H9 (cell line): ENCODE measurements around the gene WDFY3. TPM values are rescaled to one million over a fixed set of nuclear protein-coding genes. Genes with fewer than 3 reads are reported as not detected.

Experiments used
- DNase-seq: peaks from one replicate; pipeline ENCODE4 v3.0.0-alpha.2; 2017
- H2AFZ ChIP-seq: one replicate; pipeline ENCODE4 v1.6.1; 2013; ENCODE audit warnings: mild to moderate bottlenecking, low read length, control low read depth, moderate library complexity
- H2AK5ac ChIP-seq: 2 replicates; pipeline ENCODE4 v1.6.1; 2013; ENCODE audit warnings: low read length, control low read depth, mixed read lengths; ENCODE audit not compliant: insufficient read length
- H2BK120ac ChIP-seq: one replicate; pipeline ENCODE4 v1.6.1; 2013; ENCODE audit warnings: low read depth, mild to moderate bottlenecking, low read length, control low read depth, inconsistent platforms; ENCODE audit not compliant: poor library complexity, severe bottlenecking
- H2BK12ac ChIP-seq: 2 replicates; pipeline ENCODE4 v1.6.1; 2013; ENCODE audit warnings: low read length, control low read depth, mixed read lengths, low read depth; ENCODE audit not compliant: insufficient read length
- H2BK15ac ChIP-seq: 2 replicates; pipeline ENCODE4 v1.6.1; 2013; ENCODE audit warnings: low read depth, low read length, control low read depth
- H2BK20ac ChIP-seq: one replicate; pipeline ENCODE4 v1.6.1; 2013; ENCODE audit warnings: low read depth, mild to moderate bottlenecking, low read length, control low read depth, inconsistent platforms; ENCODE audit not compliant: poor library complexity, severe bottlenecking
- H2BK5ac ChIP-seq: 2 replicates; pipeline ENCODE4 v1.6.1; 2013; ENCODE audit warnings: low read length, control low read depth, mixed read lengths; ENCODE audit not compliant: insufficient read length
- H3K14ac ChIP-seq: 2 replicates; pipeline ENCODE4 v1.6.1; 2013; ENCODE audit warnings: low read length, control low read depth; ENCODE audit not compliant: insufficient read depth
- H3K18ac ChIP-seq: 2 replicates; pipeline ENCODE4 v1.6.1; 2013; ENCODE audit warnings: low read depth, mild to moderate bottlenecking, mixed read lengths, low read length, control low read depth; ENCODE audit not compliant: insufficient read length
- H3K23ac ChIP-seq: 2 replicates; pipeline ENCODE4 v1.6.1; 2013; ENCODE audit warnings: low read length, control low read depth, mixed read lengths, low read depth; ENCODE audit not compliant: insufficient read length
- H3K23me2 ChIP-seq: 2 replicates; pipeline ENCODE4 v1.6.1; 2013; ENCODE audit warnings: low read depth, mild to moderate bottlenecking, mixed read lengths, low read length, control low read depth; ENCODE audit not compliant: insufficient read length, poor library complexity, severe bottlenecking
- H3K27ac ChIP-seq: 2 replicates; pipeline ENCODE4 v1.5.1; 2013; ENCODE audit warnings: low read length, control low read depth, mixed read lengths, low read depth; ENCODE audit not compliant: insufficient read length
- H3K27me3 ChIP-seq: 2 replicates; pipeline ENCODE4 v1.6.1; 2013; ENCODE audit warnings: low read length, control low read depth, inconsistent platforms; ENCODE audit not compliant: insufficient read depth
- H3K4ac ChIP-seq: 2 replicates; pipeline ENCODE4 v1.6.1; 2013; ENCODE audit warnings: low read depth, mild to moderate bottlenecking, control low read depth, inconsistent platforms, low read length, moderate library complexity
- H3K4me1 ChIP-seq: 2 replicates; pipeline ENCODE4 v1.6.1; 2013; ENCODE audit warnings: low read length, control low read depth, inconsistent platforms; ENCODE audit not compliant: insufficient read depth
- H3K4me2 ChIP-seq: 2 replicates; pipeline ENCODE4 v1.6.1; 2013; ENCODE audit warnings: low read length, control low read depth, mixed read lengths; ENCODE audit not compliant: insufficient read length, insufficient read depth
- H3K56ac ChIP-seq: 2 replicates; pipeline ENCODE4 v1.6.1; 2013; ENCODE audit warnings: low read depth, mild to moderate bottlenecking, mixed read lengths, low read length, control low read depth; ENCODE audit not compliant: insufficient read length
- H3K79me1 ChIP-seq: 2 replicates; pipeline ENCODE4 v1.6.1; 2013; ENCODE audit warnings: low read depth, mild to moderate bottlenecking, moderate library complexity, low read length, control low read depth, inconsistent platforms; ENCODE audit not compliant: insufficient read depth, poor library complexity, severe bottlenecking
- H3K79me2 ChIP-seq: 2 replicates; pipeline ENCODE4 v1.6.1; 2013; ENCODE audit warnings: low read length, control low read depth, inconsistent platforms; ENCODE audit not compliant: insufficient read depth
- H3K9ac ChIP-seq: 2 replicates; pipeline ENCODE4 v1.6.1; 2013; ENCODE audit warnings: low read length, control low read depth, mixed read lengths; ENCODE audit not compliant: insufficient read length; ENCODE audit errors: extremely low read depth
- H3K9me3 ChIP-seq: one replicate; pipeline ENCODE4 v1.6.1; 2013; ENCODE audit warnings: low read depth, low read length, inconsistent platforms; ENCODE audit not compliant: control insufficient read depth
- H3T11ph ChIP-seq: one replicate; pipeline ENCODE4 v1.6.1; 2013; ENCODE audit warnings: mild to moderate bottlenecking, low read length, control low read depth, inconsistent platforms
- H4K20me1 ChIP-seq: one replicate; pipeline ENCODE4 v1.6.1; 2013; ENCODE audit not compliant: control insufficient read depth, insufficient read length, insufficient read depth
- H4K5ac ChIP-seq: 2 replicates; pipeline ENCODE4 v1.6.1; 2013; ENCODE audit warnings: low read depth, mild to moderate bottlenecking, mixed read lengths, low read length, control low read depth; ENCODE audit not compliant: insufficient read length
- H4K8ac ChIP-seq: replicated peaks from 2 replicates; pipeline ENCODE4 v1.6.1; 2013; ENCODE audit warnings: low read length, control low read depth, mixed read lengths, low read depth; ENCODE audit not compliant: insufficient read length
- H4K91ac ChIP-seq: 2 replicates; pipeline ENCODE4 v1.6.1; 2013; ENCODE audit warnings: low read depth, mild to moderate bottlenecking, moderate library complexity, mixed read lengths, low read length, control low read depth; ENCODE audit not compliant: insufficient read length
- H3K27ac Mint-ChIP-seq, 3 experiments: 2 replicates in 2 of 3; 3 replicates in 1 of 3; pipeline ENCODE4 v1.8.0; 2020 to 2021; ENCODE audit warnings: mixed read lengths in 3 of 3, mild to moderate bottlenecking in 1 of 3, moderate library complexity in 1 of 3
- H3K27me3 Mint-ChIP-seq: 2 replicates; pipeline ENCODE4 v1.8.0; 2021; ENCODE audit warnings: low read depth, mild to moderate bottlenecking, moderate library complexity, mixed read lengths
- H3K36me3 Mint-ChIP-seq, 3 experiments: 2 replicates in 2 of 3; 3 replicates in 1 of 3; pipeline ENCODE4 v1.8.0; 2020 to 2021; ENCODE audit warnings: low read depth in 3 of 3, mixed read lengths in 3 of 3; ENCODE audit not compliant: insufficient read depth in 1 of 3
- H3K4me1 Mint-ChIP-seq, 2 experiments: 2 replicates each; pipeline ENCODE4 v1.8.0; 2020; ENCODE audit warnings: mixed read lengths in 2 of 2
- H3K4me3 Mint-ChIP-seq, 2 experiments: 2 replicates in 1 of 2; 3 replicates in 1 of 2; pipeline ENCODE4 v1.8.0; 2020 to 2021; ENCODE audit warnings: mild to moderate bottlenecking in 2 of 2, mixed read lengths in 2 of 2, moderate library complexity in 1 of 2
- H3K9me3 Mint-ChIP-seq, 2 experiments: 2 replicates in 1 of 2; 3 replicates in 1 of 2; pipeline ENCODE4 v1.8.0; 2020; ENCODE audit warnings: mild to moderate bottlenecking in 2 of 2, mixed read lengths in 2 of 2, moderate library complexity in 1 of 2
- WGBS: extraction: QIAGEN DNeasy Blood & Tissue Kit; methylation state at CpG from one replicate; pipeline ENCODE4 v1.1.7; 2013; ENCODE audit warnings: missing lambda C conversion rate, low lambda C conversion rate, mixed read lengths; ENCODE audit not compliant: insufficient read length; ENCODE audit errors: extremely low coverage; 5-methylcytosine and 5-hydroxymethylcytosine counted together
- total RNA-seq: library from RNA; stranded (reverse); gene quantifications from 2 replicates; pipeline ENCODE4 v1.2.1, GENCODE V29; 2021
- TF ChIP-seq, protein P1 (sequence below): fragments of 200-600 bp; sonication (generic); conservative IDR thresholded peaks from 3 replicates; pipeline ENCODE4 v1.8.0; 2021; ENCODE audit warnings: antibody characterized with exemption, mild to moderate bottlenecking

WDFY3 gene
- total RNA-seq, 1 experiment from 2014 or later = 54.6 TPM

DNA sequence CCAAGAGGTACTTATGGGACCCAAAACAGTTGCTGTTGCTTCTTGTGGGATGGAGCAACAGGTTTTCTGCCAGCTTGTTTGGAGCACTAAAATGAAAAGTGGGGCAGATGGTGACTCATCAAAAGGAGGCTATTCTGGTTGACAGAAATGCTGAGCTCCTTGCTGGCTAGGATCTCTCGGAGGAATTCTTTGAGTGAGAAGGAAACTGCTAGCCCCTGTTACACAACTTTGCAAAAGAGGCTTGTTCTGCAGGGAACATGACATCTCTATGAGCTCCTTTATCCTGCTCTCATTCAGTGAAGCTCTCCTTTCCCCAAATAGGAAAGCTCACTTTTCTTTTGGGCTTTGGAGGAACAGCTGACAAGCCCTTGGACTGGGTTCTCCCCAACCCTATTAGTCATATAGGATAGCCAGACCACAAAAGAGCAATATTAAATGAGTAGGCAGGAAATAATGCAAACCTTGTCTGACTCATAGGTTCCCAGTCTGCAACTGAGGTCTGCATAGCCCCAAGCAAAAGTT lies 275.3 kb downstream of the WDFY3 start:
- DNase-seq = no peak
- peak overlapping the region in 2 of 3 experiments; percentile 3 to 47; a peak in 3 of 7 replicates for H3K27ac Mint-ChIP-seq

More for the DNA sequence above, 275.3 kb downstream of the WDFY3 start:
- Histone ChIP-seq H2BK120ac (no peak overlapping the region), H3K4me1 (no peaks in the 10 kb centered on the region; the same call in 1 of the 2 replicates), H4K20me1 (no peaks in the 10 kb centered on the region), H3K9me3 (no peaks in the 10 kb centered on the region), H3K4me2 (no peak overlapping the region), H2BK20ac (no peak overlapping the region), H3K56ac (no peak overlapping the region), H2BK5ac (no peak overlapping the region), H3K23me2 (no peaks in the 10 kb centered on the region), H3K27ac (no peak overlapping the region), H3K18ac (no peak overlapping the region), H3K27me3 (no peaks in the 10 kb centered on the region), H2BK12ac (no peak overlapping the region), H4K5ac (no peak overlapping the region), H3K79me2 (no peaks in the 10 kb centered on the region), H2BK15ac (no peak overlapping the region), H3K23ac (no peak overlapping the region), H4K91ac (no peak overlapping the region), H3K4ac (no peak overlapping the region), H3K14ac (no peak overlapping the region), H4K8ac (no peak overlapping the region), H2AK5ac (no peak overlapping the region), H3K79me1 (no peaks in the 10 kb centered on the region), H3T11ph (no peak overlapping the region), H2AFZ (no peak overlapping the region), H3K9ac (no peak overlapping the region)
- Mint-ChIP-seq H3K4me3 (no peak overlapping the region), H3K9me3 (no peaks in the 10 kb centered on the region), H3K4me1 (peaks cover 7 to 10% of the 10 kb centered on the region in 2 experiments), H3K36me3 (peaks cover 22 to 77% (median 61%) of the 10 kb centered on the region in 3 experiments; a peak in 6 of 7 replicates), H3K27me3 (no peaks in the 10 kb centered on the region)
- no CpG with 5 or more reads among the region's 1 CpG for whole genome bisulfite sequencing
- TF ChIP-seq, protein P1, sequence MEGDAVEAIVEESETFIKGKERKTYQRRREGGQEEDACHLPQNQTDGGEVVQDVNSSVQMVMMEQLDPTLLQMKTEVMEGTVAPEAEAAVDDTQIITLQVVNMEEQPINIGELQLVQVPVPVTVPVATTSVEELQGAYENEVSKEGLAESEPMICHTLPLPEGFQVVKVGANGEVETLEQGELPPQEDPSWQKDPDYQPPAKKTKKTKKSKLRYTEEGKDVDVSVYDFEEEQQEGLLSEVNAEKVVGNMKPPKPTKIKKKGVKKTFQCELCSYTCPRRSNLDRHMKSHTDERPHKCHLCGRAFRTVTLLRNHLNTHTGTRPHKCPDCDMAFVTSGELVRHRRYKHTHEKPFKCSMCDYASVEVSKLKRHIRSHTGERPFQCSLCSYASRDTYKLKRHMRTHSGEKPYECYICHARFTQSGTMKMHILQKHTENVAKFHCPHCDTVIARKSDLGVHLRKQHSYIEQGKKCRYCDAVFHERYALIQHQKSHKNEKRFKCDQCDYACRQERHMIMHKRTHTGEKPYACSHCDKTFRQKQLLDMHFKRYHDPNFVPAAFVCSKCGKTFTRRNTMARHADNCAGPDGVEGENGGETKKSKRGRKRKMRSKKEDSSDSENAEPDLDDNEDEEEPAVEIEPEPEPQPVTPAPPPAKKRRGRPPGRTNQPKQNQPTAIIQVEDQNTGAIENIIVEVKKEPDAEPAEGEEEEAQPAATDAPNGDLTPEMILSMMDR = no peak
